ENCODE data around the gene TRMT11.
"Not testable (repeated sequence)": the region's sequence is repeated elsewhere in the genome, so short reads cannot be mapped to it uniquely, and the experiment has no call there.

The TRMT11 gene

DNA sequence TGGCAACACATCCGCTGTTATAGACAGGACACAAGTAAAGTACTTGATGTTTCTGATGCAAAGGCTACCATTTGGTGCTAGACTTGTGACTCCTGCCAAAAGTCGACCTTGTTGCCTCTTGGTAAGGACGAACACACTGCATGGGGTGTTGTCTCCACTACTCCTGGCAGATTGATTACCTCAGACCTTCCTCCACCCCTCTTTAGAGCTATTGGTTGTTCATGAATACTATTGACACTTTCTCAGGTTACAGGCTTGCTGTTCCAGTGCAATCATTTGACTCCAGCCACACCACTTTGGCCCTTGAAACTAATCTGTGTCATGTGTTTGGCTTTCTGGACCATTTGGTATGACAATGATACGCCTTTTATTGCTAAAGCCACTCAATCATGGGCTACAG, 62.3 kb downstream of the TRMT11 start:
- DNase-seq, result no peak

DNA sequence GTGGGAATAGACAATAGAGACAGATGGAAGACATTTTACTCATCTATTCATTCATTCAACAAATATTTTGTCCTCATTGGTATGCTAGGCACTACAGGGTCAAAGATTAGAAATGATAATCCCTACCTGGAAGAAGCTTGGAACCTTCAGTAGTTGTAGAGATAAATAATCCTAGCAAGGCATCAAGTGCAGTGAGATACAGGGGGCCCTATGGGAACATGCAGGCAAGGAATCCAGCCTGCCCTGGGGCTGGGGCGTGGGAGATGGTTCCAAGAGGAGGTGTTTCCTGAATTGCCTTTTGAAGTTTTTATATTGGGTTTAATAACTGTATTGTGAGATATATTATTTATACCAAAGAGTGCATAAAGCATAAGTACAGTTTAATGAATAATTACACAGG, 64.5 kb downstream of the TRMT11 start:
- no peak for DNase-seq

DNA sequence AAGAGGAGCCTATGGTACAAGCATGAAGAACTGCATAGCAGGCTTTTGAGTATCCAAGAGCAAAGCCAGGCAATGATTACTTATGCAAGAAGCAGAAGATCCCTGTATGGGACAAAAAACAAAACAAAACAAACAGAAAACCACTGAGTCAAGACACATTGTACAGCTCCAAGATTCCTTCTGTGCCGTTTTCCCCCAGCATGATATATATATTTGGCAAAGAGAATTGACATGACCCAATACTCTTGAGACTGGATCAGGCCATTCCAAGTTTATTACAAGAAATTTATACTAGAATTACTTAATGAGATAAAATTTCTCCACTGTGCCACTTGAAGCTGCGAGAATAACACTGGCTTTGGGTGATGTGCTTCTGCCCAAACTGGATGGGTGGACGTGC, 65.5 kb downstream of the TRMT11 start:
- DNase-seq, result no peak

DNA sequence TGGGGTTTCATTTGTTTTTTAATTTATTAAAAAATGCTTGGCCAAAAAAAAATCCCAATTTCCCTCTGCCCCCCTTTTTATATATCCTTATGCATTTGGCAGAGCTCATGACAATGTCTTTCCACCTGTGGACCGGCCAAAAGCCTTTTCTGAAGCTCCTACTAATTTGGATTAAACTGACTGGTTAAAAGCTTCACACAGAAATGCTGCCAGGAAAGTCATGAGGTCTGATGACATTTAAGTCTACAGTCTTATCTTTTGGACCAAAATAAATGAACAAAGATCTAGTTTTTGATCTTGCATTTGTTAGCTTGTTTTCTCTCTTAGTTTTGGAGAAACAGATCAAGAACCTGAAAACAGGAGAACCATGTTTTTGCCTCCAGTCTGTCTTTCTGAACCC, 66.1 kb downstream of the TRMT11 start:
- DNase-seq, result no peak

DNA sequence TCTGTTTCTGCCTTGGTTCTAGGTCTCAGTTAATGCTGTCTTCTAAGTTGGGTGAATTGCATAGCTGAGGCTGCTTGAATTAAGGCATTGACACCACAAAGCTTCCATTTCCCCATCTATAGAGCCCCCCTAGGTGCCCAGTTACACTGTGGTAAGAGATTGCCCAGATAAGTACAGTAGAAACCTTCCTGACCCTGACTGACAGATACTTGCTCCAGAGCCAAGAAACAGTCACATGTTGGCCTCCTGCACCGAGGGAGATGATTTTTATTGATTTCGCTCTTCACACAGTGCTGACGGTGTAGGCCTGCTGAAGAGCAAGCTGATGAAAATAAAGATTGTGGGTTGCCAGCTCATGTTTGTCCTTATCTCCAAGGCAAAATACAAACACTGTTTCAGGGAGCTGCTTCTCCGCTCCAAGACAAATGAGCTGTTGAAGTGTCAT, 67.9 kb downstream of the TRMT11 start:
- no peak for DNase-seq

DNA sequence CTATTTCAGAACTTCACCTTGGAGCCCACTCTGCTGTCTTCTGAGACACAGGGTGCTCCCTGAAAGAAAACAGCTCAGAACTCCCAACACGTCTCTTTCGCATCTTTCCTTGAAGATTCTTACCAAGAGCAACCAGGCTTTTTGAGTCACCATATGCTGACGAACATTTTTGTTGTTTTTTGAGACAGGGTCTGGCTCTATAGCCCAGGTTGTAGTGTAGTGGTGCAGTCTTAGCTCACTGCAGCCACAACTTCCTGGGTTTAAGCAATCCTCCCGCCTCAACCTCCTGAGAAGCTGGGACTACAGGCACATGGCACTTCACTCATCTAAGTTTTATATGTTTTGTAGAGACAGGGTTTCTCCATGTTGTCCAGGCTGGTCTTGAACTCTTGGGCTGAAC, 68.5 kb downstream of the TRMT11 start:
- no peak for DNase-seq

DNA sequence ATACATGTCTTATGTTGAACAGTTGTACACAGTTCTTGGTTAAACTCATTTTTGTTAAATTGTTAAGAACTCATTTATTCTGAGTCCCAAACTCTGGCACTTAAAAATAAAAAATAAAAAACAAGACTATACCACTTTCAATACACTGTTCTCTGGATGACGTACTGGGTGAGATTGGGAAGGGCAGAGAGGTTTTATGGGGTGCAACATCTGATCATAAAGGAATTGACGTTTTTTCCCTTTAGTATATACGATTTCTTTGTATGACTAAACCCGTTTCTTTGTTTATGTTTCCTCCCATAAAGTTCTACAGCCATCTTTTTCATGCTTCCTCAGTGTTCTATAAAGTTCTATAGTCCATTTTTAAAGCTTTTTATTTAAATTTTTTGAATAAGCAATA, 69.1 kb downstream of the TRMT11 start:
- DNase-seq, result no peak

DNA sequence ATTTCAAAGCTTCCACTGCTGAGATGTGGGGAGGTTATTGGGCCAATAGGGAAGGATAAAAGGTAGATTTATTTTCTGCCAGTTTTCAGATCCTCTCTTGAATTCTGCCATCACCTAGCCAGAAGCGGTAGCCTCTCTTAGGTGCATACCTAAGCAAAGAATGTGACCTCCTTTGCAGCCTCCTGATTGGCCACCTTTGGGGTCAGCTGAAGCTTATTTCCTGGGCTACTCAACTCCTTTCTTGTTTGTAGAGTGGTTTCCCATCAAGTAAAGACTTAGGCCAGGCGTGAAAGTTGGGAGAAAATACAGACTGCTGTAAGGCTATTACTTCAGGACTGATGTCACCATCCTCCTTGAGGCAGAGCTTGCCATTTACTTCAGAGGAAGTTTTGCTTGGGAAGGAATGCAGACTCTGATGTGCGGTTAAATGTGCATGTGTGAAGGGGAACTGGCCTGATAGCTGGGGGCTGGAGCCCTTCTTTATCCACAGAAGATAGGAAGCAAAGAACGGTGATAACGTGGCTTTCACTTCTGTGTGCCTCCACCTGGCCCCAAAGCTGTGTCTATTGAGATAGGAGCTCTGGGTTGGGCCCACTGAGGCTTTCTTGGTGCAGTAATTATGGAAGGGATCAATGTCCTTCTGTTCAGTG, 70.1 kb downstream of the TRMT11 start:
- DNase-seq, result no peak

DNA sequence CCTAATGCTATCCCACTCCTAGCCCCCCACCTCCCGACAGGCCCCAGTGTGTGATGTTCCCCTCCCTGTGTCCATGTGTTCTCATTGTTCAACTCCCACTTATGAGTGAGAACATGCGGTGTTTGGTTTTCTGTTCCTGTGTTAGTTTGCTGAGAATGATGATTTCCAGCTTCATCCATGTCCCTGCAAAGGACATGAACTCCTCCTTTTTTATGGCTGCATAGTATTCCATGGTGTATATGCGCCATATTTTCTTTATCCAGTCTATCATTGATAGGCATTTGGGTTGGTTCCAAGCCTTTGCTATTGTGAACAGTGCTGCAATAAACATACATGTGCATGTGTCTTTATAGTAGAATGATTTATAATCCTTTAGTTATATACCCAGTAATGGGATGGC, 71.7 kb downstream of the TRMT11 start:
- DNase-seq, result not testable (repeated sequence)

DNA sequence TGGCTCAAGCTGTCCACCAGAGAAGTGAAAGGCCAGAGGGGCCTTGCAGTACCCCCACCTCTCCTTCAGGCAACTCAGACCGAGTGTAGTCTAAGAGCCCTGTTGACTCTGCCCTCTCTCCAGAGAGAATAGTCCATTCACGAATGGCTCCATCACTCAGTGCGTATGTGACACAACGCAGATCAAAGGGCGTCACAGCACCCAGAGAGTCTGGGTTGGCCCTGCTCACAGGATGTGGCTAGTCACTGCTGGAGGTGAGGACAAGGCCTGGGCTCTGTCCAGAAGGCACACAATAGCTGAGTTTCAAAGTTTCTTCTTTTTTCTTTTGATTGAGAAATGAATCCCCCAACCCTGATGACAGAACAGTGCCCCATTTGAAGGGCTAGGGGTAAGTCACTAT, 74.1 kb downstream of the TRMT11 start:
- no peak for DNase-seq

DNA sequence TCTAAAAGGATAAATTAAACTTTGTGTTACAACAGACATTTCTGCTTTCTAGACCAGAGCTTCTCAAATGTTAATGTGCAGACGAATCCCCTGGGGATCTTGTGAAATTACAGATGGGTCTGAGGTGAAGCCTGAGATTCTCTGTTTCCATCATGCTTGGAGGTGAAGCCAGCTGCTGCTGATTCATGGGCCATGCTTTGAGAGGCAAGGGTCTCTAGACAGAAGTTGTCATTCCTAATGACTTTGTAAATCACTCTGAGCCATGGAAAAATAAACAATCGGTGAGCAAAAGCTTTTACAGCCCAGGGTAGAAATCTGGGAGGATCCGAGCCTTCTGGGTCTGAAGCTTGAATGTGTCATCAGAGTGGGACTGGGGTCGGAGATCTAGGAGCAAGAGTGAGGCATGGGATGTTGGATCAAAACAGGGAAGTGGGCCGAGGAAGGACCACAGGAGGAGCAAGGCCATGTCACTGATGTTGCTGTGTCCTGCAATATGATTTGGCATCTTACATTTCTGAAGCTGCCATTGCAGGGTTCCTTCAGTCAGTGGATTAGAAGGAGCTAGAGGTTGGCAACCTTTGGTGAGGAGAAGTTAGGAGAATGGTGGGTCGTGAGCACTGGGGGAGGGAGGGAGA, 77.3 kb downstream of the TRMT11 start:
- no peak for DNase-seq

DNA sequence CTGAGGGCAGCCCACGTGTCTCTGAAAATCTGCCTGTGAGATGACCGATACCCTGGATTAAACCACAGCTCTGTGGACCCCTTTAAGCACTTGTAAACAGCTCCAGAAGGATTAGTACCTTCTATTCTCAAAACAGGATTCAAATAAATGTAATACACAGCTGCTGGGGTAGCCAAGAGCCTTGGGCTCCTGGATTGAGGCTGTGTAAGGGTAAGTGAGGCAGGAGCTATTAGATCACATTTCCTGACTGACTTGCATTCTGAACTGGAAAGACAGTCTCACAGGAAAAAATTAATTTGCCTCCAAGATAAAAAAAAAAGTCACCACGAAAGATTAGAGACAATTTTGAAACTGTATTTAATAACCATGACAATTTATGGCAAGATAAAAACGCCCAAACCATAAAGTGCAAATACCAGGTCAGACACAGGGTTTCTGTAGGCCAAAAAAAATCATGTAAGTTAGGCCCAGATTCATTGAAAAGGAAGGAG, 78.0 kb downstream of the TRMT11 start:
- no peak for DNase-seq

DNA sequence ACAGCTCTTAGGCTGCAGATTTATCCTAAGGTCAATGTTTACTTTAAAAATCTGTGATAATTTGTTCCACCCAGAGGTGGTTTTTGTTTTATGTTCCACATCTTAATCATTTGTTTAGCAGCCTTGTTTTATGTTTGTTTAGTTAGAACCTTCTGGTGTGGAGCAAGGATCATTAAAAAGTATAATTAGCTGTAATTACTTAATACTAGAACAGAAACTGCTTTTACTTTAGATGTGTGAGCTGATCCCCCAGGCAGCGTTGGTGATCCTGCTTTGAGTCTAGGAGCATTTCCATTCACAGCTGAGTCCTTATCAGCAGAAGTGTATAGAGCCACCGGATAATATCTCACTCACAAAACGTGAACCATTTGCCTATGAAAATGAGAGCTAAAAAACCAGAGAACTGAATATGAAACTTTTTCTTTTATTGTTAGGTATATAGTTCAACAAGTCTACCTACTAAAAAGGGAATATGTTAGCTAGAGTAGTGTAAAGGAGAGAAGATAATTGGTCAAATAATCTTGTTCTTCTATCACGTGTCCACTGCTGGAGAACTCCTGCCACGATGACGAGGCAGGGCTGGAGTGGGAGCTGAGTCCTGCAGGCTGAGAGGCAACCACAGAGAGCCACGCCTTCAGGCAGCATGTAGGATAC, 78.5 kb downstream of the TRMT11 start:
- DNase-seq, result no peak

DNA sequence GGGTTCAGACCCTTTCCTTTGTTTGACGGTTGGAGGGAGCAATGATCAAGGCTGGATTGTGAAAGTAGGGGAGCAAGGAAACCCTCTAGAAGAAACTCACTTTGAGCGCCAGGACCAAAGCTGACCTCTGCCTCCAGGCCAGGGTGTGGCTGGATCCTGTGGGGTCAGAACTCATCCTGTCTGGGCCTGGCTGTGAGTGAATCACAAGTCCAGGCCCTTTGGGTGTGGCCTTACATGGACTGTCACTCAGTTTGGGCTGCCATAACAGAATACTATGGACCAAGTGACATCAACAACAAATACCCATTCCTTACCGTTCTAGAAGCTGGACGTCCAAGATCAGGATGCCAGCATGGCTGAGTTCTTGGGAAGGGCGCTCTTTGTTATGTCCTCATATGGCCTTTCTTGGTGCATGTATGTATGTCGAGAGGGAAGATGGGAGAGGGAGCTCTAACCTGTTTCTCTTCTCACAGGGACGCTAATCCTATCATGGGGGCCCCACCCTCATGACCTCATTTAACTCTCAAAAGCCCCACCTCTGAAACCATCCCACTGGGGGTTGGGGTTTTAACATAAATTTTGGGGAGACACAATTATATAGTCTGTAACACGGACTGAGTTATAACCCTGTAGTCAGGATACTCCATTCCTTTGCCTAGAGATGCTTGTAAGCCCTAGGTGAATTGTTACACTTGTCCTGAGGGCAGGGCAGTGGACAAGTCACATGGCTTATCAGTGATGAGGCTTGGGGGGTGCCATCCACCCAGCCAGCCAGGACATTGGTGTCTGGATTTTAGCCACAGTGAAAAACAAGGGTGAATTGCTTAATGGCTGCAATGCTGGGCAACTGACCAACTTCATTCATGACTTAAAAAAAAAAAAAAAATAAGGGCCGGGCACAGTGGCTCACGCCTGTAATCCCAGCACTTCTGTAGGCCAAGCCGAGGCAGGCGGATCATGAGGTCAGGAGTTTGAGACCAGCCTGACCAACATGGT, 80.0 kb downstream of the TRMT11 start:
- no peak for DNase-seq

DNA sequence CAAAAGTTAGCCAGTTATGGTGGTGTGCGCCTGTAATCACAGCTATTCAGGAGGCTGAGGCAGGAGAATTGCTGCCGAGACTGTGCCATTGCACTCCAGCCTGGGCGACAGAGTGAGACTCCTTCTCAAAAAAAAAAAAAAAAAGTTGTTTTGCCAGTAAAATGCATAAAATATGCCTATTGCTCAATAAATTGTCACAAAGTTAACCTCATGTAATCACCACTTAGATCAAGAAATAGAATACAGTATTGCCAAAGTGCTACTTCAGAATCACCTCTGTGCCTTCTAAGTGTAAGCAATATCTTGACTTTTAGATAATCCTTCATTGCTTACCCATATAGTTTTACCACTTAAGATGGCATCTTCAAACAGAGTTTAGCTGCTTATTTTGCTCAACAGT, 80.7 kb downstream of the TRMT11 start:
- no peak for DNase-seq

DNA sequence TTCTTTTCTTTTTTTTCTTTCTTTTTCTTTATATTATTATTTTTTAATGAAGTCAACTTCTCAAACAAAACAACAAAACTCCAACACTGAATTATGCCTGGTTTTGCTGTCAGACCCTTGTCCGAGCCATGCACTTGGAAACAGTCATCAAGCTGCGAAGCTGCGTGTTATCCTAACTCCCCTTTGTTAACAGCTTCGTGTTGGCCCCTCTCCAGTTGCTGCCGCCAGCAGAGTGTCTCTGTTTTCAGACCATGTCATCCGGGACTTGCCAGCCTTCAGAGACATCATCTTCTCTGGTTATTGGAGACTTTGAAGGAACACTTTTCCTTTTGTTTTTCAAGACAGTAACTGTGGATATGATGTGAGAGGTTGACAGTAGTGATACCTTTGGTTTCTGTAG, 83.1 kb downstream of the TRMT11 start:
- DNase-seq, result no peak

DNA sequence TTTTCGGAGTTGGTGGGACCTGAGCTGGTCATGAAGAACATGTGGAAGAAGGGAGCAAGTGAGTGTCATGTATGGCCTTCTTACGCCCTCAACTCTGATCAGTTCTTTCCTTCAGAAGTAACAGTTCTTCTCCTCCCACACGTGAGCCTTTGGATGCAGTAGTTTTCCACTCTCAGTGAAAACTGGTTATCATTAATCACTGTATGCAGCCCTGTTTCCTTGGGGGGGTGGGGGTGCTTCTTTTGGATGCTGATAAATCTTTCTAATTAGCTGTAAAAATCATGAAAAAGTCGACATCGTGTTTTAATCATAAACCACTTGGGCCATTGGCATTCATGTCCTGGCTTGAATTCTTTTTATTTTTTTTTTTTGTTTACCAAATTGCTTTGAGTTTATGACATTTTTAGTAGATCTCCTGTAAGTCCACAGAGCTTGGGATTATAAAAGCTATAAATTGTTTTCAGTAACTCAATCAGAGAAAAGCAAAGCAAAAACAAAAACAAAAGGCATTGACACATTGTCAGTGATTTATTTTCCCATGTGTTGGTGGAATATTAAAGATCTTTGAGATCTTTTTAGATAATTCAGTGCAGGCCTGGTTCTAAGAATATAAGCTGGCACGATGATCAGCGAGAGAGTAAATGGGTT, 84.8 kb downstream of the TRMT11 start:
- DNase-seq, result no peak

DNA sequence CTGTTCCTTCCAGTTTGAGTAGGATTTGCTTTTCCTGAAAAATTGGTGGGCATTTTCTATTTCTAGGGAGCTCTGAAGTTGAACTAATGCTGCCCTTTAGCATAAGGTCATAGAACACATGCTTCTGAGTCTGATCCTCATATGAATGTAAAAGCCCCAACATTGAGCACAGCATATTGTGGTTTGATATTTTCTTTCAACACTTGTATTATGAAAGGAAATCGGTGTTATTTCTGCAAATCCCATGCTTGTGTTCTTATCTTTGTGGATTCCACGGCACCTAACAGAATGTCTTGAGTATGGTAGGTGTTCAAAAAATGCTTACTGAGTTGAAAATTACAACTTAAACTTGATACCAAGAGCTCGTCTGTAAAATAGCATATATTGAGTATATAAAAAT, 85.8 kb downstream of the TRMT11 start:
- DNase-seq, result no peak

DNA sequence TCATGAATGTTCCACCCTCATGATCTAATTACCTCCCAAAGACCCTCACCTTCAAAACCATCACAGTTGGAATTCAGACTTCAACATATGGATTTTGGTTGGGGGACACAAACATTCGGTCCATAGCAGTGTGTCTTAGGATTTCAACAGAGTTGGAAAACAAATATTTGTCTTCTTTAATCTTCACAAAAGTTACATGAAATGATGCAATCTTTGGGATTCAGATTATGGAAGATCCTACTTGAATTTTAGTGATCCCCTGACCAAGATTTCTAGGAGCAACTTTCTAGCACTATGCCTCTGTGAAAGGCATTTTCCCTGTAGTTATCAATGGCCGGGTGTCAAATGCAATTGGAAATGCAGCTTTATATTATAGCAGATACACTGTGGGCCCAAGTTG, 86.5 kb downstream of the TRMT11 start:
- no peak for DNase-seq

DNA sequence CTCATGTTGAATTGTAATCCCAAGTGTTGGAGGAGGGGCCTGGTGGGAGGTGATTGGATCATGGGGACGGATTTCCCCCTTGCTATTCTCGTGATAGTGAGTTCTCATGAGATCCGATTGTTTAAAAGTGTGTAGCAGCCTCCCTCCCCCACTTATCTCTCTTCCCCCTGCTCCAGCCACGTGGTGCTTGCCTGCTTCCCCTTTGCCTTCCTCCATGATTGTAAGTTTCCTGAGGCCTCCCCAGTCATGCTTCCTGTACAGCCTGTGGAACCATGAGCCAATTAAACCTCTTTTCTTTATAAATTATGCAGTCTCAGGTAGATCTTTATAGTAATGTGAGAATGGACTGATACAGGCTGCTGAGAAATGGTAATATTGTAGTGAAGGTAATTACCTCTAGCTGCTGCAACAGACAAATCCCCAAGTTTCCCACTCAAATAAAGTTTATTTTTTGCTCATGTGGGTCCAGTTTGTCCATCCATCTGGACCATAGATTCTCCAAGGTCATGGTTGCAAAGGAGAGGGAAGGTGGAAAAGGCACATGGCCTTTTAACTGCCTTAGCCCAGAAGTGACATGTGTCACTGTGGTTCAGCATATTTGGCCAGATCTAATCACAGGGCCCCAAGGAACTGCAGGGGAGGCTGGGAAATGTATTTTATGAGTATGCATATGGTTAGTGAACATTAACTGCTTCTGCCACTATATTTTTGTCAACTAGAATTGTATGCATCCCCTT, 89.2 kb downstream of the TRMT11 start:
- DNase-seq, result no peak

DNA sequence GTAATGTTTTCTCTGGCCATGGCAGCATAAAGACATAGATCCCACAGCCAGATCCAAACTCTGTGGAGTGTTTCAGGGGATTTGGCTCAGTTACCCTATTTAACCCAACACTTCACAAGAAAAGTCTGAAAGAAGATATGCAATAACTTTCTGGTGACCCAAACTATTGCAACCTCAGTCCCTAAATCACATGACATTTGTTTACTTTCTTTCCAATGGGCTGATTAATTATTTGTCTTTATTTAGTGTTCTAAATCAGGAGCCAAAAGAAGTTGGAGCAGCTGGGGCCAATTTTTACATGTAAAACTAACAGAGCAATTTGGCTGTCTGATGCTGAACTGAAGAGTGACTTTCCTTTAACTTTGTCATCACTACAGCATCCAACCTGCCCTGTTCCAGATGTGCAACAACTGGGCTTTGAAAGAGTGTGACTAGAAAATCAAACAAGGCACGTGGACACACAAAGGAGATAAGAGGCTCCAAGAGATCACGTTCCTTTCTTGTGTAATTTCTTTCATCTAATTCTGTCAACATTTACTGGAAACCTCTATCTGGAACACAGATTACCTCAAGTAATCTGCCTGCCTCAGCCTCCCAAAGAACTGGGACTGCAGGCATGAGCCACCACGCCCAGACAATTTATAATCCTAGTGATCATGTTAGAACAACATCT, 90.8 kb downstream of the TRMT11 start:
- no peak for DNase-seq

Data from NCI-H1417 treated with DMSO at 0.1 percent for 48 hours (cell line).